Measurements from ENCODE around the gene ANG. TPM values are rescaled to one million over a fixed set of nuclear protein-coding genes. Genes with fewer than 3 reads are reported as not detected.

ANG gene
- total and polyA plus RNA-seq, 10 of the 15 experiments (the other 5 are each of a cell fraction or from before 2014, with no cell fraction given), result 1.0 to 5.9 (median 2.2) TPM

DNA sequence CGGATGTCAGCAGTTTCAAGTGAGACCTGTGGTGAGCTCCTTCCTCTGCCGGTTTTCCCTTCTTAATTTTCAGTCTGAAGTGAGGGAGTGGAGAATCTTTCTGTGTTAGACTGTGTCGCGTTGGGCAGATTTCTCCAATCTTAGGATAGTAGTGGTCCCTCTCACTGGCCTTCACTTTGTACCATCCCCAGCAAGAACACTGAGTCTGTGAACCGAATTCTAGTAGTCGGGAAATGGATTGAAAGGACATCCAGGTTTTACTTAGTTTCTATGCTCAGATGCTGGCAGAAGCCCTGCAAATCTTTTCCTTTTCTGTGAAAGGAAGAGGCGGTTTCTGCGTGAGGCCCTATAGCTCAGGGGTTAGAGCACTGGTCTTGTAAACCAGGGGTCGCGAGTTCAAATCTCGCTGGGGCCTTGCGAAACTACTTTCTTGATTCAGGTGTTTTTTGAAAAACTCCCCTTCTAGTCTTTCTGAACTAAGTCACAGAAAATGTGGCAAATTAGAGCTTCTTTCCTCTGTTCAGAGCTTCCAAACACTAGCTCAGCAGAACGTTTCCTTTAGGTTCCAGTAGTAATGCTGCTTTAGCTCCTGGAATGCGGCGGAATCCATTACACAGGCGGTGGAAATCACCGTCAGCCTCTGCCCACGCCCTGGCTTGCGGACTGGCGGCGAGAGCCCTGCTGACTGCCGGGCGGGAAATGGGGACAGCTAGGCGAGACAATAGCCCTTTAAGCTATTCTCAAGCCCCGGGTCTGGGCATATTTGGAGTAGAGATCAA lies 7.0 kb upstream of the ANG start (continued):
- TF ChIP-seq, protein P1, sequence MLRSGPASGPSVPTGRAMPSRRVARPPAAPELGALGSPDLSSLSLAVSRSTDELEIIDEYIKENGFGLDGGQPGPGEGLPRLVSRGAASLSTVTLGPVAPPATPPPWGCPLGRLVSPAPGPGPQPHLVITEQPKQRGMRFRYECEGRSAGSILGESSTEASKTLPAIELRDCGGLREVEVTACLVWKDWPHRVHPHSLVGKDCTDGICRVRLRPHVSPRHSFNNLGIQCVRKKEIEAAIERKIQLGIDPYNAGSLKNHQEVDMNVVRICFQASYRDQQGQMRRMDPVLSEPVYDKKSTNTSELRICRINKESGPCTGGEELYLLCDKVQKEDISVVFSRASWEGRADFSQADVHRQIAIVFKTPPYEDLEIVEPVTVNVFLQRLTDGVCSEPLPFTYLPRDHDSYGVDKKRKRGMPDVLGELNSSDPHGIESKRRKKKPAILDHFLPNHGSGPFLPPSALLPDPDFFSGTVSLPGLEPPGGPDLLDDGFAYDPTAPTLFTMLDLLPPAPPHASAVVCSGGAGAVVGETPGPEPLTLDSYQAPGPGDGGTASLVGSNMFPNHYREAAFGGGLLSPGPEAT (IDR thresholded peaks at IDR 0.05; ENCODE audit: low read depth), result peak; percentile 87
- TF ChIP-seq POLR2AphosphoS5 (IDR thresholded peaks at IDR 0.05; ENCODE audit: low read length) (no peak), SRF (IDR thresholded peaks at IDR 0.05; ENCODE audit: low read depth in 2 of 2, low read length in 2 of 2) (no peak), USF2 (IDR thresholded peaks at IDR 0.05; ENCODE audit: borderline replicate concordance, low read depth, low read length) (no peak), CHD2 (IDR thresholded peaks at IDR 0.05; ENCODE audit: borderline replicate concordance, low read depth, low read length) (no peak), IRF4 (IDR thresholded peaks at IDR 0.05; ENCODE audit: low read depth, low read length) (peak; percentile 51; the same call in 1 of the 2 replicates), GATAD2B (conservative IDR thresholded peaks at IDR 0.05; ENCODE audit: low read depth) (no peak), BCLAF1 (IDR thresholded peaks at IDR 0.05) (no peak), MEF2A (IDR thresholded peaks at IDR 0.05; ENCODE audit: insufficient read depth, low read depth, low read length) (no peak), MYC (IDR thresholded peaks at IDR 0.05; ENCODE audit: insufficient read depth, insufficient read length, insufficient replicate concordance, low read length, severe bottlenecking) (no peak), ZNF24 (IDR thresholded peaks at IDR 0.05) (peak; percentile 99), POU2F2 (IDR thresholded peaks at IDR 0.05; ENCODE audit: borderline replicate concordance, low read depth, low read length) (no peak; the same call in 2 of the 3 replicates), ZSCAN29 (IDR thresholded peaks at IDR 0.05) (peak; percentile 95), PML (IDR thresholded peaks at IDR 0.05; ENCODE audit: low read length) (peak; percentile 73; the same call in 1 of the 2 replicates), NR2C1 (IDR thresholded peaks at IDR 0.05) (no peak), NFXL1 (IDR thresholded peaks at IDR 0.05; ENCODE audit: borderline replicate concordance) (no peak)
- TF ChIP-seq, protein P2, sequence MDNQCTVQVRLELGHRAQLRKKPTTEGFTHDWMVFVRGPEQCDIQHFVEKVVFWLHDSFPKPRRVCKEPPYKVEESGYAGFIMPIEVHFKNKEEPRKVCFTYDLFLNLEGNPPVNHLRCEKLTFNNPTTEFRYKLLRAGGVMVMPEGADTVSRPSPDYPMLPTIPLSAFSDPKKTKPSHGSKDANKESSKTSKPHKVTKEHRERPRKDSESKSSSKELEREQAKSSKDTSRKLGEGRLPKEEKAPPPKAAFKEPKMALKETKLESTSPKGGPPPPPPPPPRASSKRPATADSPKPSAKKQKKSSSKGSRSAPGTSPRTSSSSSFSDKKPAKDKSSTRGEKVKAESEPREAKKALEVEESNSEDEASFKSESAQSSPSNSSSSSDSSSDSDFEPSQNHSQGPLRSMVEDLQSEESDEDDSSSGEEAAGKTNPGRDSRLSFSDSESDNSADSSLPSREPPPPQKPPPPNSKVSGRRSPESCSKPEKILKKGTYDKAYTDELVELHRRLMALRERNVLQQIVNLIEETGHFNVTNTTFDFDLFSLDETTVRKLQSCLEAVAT (IDR thresholded peaks at IDR 0.05), result no peak
- TF ChIP-seq, protein P3, sequence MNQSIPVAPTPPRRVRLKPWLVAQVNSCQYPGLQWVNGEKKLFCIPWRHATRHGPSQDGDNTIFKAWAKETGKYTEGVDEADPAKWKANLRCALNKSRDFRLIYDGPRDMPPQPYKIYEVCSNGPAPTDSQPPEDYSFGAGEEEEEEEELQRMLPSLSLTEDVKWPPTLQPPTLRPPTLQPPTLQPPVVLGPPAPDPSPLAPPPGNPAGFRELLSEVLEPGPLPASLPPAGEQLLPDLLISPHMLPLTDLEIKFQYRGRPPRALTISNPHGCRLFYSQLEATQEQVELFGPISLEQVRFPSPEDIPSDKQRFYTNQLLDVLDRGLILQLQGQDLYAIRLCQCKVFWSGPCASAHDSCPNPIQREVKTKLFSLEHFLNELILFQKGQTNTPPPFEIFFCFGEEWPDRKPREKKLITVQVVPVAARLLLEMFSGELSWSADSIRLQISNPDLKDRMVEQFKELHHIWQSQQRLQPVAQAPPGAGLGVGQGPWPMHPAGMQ (IDR thresholded peaks at IDR 0.05; ENCODE audit: borderline replicate concordance), result no peak
